SK-N-MC (cell line): ENCODE measurements around the gene MLST8.

ENCODE experiments used
- EZH2 ChIP-seq: fragments of 200-600 bp; sonication (generic); IDR thresholded peaks from one replicate; pipeline ENCODE4 v1.6.1; 2017; ENCODE audit warnings: antibody characterized with exemption
- FOXP2 ChIP-seq: optimal IDR thresholded peaks from 2 replicates; pipeline ENCODE3; 2011; ENCODE audit warnings: mild to moderate bottlenecking, moderate library complexity; ENCODE audit not compliant: insufficient read depth; ENCODE audit errors: extremely low read length, control extremely low read depth
- POLR2AphosphoS5 ChIP-seq: IDR thresholded peaks from 2 replicates; pipeline ENCODE4 v1.6.1; 2012; ENCODE audit warnings: mild to moderate bottlenecking, low read depth, low read length, borderline replicate concordance

DNA sequence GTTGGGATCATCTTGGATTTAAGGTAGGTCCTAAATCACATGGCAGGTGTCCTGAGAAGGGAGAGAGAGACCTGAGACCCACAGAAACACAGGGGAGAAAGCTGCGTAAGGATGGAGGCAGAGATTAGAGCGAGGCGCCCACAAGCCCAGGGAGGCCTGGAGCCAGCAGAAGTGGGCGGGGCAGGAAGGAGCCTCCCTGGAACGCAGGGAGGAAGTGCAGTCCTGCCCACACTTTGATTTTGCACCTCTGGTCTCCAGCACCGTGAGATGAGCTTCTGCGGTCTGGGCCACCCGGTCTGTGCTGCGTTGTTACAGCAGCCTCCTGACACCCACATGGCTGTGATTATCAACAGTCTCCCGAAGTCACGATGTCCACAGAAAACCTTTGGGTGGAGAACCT is 37.3 kb downstream of the MLST8 start:
- TF ChIP-seq EZH2, result no peak
- TF ChIP-seq POLR2AphosphoS5, result no peak
- TF ChIP-seq FOXP2, result no peak
